Measurements from ENCODE around the gene MMS19.

GRCh38 chr10:97500297-97500575, 2.0 kb upstream of the MMS19 start:
- TF ChIP-seq, protein P1, sequence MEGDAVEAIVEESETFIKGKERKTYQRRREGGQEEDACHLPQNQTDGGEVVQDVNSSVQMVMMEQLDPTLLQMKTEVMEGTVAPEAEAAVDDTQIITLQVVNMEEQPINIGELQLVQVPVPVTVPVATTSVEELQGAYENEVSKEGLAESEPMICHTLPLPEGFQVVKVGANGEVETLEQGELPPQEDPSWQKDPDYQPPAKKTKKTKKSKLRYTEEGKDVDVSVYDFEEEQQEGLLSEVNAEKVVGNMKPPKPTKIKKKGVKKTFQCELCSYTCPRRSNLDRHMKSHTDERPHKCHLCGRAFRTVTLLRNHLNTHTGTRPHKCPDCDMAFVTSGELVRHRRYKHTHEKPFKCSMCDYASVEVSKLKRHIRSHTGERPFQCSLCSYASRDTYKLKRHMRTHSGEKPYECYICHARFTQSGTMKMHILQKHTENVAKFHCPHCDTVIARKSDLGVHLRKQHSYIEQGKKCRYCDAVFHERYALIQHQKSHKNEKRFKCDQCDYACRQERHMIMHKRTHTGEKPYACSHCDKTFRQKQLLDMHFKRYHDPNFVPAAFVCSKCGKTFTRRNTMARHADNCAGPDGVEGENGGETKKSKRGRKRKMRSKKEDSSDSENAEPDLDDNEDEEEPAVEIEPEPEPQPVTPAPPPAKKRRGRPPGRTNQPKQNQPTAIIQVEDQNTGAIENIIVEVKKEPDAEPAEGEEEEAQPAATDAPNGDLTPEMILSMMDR (IDR thresholded peaks at IDR 0.05; ENCODE audit: borderline replicate concordance, extremely low read depth, low read length, poor library complexity, severe bottlenecking), result no peak
- no peak for TF ChIP-seq EZH2 (IDR thresholded peaks at IDR 0.05; ENCODE audit: borderline replicate concordance, low read depth, low read length, severe bottlenecking)

All from DND-41 (cell line).